GM21786 (cell line): ENCODE results near the gene FAM219B.

Experiments used
- ATAC-seq: cut with Tn5 transposase; IDR thresholded peaks from one replicate; pipeline ENCODE4 v1.9.1; 2021; ENCODE audit not compliant: unreplicated experiment

FAM219B gene

DNA sequence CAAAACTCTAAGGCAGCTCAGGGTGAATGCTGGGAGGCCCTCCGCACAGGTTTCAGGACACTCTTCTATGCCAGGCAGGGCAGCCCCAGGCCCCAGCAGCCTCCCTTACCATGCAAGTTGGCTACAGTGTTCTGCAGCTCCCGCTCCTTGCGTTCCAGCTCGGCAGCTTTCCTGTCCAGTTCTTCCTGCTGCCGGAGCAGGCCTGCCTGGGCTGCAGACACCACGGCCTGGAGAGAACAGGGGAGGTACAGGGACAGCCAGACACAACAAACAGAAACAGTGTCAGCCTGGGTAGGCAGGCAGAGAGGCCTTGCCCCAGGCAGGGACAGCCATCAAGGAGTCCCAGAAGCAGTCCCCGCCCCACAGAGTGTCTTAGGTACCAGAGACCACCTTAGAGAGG is 54.7 kb downstream of the FAM219B start:
- no peak for ATAC-seq

DNA sequence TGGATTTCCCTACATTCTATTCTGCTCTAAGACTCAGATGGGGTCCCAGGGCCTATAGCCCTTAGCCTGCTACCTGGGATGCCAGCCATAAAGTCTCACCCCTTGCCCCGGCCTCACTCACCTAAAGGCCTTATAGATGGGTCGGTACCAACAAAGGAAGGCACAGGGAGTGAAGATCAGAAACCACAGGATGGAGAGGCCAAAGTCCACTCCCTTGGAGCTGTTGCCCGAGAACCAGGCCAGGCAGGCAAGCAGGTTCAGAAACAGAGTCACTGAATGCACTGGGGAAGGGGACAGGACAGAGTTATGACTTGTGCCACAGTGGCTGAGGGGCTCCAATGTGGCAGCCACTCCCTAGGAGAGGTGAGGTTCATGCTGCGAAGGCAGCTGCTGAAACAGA is 56.3 kb downstream of the FAM219B start:
- no peak for ATAC-seq
